ENCODE data around the gene SGSM1.

DNA sequence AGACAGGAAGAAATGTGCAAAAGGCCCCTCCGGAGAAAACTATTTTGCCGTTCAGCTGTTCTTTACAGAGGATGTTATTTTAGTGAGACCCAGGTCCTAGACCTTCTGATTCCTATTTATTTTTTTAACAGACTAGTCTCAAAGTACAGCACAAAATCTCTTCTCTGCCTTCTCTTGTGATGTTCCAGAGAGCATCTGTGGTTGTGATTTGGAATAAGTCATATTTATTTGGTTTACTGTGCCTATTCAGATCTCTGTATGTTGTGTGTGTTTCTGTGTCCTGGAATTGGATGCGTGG, 120.4 kb downstream of the SGSM1 start:
- TF ChIP-seq, protein P1, sequence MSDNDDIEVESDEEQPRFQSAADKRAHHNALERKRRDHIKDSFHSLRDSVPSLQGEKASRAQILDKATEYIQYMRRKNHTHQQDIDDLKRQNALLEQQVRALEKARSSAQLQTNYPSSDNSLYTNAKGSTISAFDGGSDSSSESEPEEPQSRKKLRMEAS (IDR thresholded peaks at IDR 0.05; ENCODE audit: low read depth, low read length), result no peak
- TF ChIP-seq POLR2A (IDR thresholded peaks at IDR 0.05; ENCODE audit: extremely low read depth, insufficient read length) (no peak), CTCF (IDR thresholded peaks at IDR 0.05; ENCODE audit: low read depth, low read length) (no peak), MYC (IDR thresholded peaks at IDR 0.05; ENCODE audit: low read depth, low read length) (no peak)

All from NB4 (cell line).